ENCODE data around the gene VPREB1.
"Not testable (repeated sequence)": the region's sequence is repeated elsewhere in the genome, so short reads cannot be mapped to it uniquely, and the experiment has no call there.

Gene VPREB1

DNA sequence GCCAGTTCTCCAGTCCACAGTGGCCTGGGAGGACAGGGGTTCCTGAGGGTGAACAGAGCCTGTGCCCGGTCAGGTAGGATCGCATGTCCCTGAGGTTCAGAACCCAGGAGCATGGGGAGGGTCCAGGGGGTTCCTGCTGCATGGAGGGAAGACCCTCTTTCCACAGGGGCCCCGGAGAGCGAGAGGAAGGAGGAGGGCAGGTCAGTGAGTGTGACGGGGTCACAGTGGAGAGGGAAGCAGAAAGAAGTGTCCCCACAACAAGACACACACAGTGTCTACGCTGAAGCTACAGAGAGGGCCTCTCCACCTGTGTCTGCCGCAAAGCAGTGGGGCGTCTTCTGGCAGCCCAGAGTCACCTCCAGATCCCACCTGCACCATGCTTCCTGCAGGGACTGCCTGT, 6.1 kb downstream of the VPREB1 start:
- DNase-seq: not testable (repeated sequence)

- DNase-seq: not testable (repeated sequence)
Measured at GRCh38 chr22:22256133-22256532, 11.5 kb downstream of the VPREB1 start.

- DNase-seq: not testable (repeated sequence)
Measured at GRCh38 chr22:22258597-22259415, 14.2 kb downstream of the VPREB1 start.

- not testable (repeated sequence) for DNase-seq
Measured at GRCh38 chr22:22260169-22260568, 15.6 kb downstream of the VPREB1 start.

- DNase-seq: not testable (repeated sequence)
Measured at GRCh38 chr22:22260586-22260985, 16.0 kb downstream of the VPREB1 start.

DNA sequence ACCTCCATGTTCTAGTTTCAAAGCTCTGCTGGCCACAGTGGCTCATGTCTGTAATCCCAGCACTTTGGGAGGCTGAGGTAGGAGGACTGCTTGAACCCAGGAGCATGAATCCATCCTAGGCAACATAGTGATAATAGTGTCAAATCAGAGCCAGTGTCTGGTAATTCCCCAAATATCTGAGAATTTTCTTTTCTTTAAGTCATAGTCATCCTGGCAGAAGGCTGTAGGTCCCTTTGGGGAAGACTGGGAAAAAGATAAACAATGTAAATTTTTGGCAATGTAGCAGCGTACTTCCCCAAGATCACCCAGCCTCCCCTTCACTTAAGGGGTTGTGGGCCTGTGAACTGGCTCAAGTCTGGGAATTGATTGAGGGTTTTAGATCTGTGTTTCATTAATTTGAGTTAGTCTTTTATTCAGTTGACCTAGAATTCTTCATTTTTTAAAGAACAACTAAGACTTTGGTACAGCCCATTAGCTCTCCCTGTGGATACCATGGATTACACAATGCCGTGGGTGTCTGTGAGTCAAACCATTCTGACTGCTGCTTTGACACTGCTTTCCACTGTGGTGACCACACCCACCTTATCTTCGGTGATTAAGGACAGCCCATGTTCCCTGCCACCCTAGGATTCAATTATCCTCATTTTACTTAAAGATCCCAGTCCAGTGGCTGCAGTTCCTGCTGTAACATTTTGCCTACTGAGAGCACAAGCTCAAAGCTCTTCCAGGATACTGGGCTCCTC, 17.9 kb downstream of the VPREB1 start:
- not testable (repeated sequence) for DNase-seq

- DNase-seq: not testable (repeated sequence)
Measured at GRCh38 chr22:22263823-22264222, 19.2 kb downstream of the VPREB1 start.

DNA sequence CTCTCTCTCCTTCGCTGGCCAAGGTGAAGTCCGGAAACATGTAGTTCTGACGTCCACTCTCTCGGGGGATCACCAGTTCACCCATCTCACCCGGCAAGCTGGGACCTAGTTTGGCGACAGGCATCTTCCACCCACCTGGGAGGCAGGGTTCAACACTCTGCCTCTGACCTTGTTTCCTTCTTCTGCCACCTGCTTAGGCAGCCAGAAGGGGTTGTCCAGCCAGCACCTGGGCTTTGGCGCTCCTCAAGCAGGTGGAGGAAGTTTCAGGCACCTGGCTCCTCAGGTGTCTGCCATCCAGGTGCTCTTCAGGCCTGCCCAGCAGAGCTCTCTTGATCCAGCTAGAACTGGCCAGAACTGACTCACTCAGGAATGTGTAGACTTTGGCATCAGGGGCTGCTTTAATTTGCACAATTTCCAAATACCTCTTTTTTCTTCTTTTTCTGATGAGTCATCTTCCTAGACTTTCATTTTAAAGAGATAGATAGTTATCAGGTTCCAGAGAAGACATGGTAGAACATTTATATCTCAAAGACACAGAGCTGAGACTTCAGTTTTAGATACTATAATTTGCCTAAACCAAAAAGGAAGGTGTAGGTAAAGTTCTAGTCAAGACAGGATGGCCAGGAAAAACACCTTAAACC, 25.6 kb downstream of the VPREB1 start:
- not testable (repeated sequence) for DNase-seq

DNA sequence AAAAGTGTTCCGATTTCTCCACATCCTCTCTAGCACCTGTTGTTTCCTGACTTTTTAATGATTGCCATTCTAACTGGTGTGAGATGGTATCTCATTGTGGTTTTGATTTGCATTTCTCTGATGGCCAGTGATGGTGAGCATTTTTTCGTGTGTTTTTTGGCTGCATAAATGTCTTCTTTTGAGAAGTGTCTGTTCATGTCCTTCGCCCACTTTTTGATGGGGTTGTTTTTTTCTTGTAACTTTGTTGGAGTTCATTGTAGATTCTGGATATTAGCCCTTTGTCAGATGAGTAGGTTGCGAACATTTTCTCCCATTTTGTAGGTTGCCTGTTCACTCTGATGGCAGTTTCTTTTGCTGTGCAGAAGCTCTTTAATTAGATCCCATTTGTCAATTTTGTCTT, 32.8 kb downstream of the VPREB1 start:
- DNase-seq: not testable (repeated sequence)

DNA sequence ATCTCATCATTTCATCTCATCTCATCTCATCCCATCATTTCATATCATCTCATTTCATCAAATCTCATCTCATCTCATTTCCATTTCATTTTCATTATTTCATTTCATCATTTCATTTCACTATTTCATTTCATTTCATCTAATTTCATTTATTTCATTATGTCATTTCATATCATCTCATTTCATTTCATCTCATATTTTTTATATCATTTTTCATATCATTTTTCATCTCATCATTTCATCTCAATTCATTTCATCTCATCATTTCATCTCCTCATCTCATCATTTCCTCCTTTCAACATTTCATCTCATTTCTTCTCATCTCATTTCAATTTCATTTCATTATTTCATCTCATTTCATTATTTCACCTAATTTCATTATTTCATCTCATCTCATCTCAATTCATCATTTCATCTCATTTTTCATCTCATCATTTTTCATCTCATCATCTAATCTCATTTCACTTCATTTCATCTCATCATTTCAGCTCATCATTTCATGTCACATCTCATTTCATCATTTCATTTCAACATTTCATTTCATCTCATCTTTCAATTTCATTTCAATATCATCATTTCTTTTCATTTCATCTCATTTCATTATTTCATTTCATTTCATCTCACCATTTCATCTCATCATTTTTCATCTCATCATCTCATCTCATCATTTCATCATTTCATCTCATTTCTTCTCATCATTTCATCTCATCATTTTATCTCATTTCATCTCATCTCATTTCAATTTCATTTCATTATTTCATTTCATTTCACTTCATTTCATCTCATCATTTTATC, 40.6 kb downstream of the VPREB1 start:
- not testable (repeated sequence) for DNase-seq

DNA sequence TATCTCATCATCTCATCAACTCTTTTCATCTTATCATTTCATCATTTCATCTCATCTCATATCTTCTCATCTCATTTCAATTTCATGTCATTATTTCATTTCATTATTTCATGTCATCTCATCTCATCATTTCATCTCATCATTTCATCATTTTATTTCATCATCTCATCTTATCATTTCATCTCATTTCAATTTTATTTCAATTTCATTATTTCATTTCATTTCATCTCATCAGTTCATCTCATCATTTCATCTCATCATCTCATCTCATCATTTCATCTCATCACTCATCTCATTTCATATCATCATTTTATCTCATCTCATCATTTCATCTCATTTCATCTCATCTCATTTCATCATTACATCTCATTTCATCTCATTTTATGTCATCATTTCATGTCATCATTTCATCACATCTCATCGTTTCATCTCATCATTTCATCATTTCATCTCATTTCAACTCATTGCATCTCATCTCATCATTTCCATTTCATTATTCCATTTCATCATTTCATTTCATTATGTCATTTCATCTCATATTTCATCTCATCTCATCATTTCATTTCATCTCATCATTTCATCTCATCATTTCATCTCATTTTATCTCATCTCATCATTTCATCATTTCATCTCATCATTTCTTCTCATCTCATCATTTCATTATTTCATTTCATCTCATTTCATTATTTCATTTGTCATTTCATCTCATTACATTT, 42.0 kb downstream of the VPREB1 start:
- DNase-seq: not testable (repeated sequence)

DNA sequence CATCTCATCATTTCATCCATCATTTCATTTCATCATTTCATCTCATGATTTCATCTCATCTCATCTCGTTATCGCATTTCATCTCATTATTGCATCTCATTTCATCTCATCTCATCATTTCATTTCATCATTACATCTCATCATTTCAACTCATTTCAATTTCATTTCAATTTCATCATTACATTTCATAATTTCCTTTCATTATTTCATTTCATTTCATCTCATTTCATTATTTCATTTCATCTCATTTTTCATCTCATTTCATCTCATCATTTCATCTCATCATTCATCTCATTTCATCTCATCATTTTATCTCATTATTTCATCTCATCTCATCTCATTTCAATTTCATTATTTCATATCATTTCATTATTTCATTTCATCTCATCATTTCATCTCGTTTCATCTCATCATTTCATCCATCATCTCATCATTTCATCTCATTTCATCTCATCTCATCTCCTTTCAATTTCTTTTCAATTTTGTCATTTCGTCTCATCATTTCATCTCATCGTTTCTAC, 42.6 kb downstream of the VPREB1 start:
- not testable (repeated sequence) for DNase-seq

- not testable (repeated sequence) for DNase-seq
Measured at GRCh38 chr22:22289666-22290065, 45.1 kb downstream of the VPREB1 start.

- not testable (repeated sequence) for DNase-seq
Measured at GRCh38 chr22:22291129-22291806, 46.7 kb downstream of the VPREB1 start.

DNA sequence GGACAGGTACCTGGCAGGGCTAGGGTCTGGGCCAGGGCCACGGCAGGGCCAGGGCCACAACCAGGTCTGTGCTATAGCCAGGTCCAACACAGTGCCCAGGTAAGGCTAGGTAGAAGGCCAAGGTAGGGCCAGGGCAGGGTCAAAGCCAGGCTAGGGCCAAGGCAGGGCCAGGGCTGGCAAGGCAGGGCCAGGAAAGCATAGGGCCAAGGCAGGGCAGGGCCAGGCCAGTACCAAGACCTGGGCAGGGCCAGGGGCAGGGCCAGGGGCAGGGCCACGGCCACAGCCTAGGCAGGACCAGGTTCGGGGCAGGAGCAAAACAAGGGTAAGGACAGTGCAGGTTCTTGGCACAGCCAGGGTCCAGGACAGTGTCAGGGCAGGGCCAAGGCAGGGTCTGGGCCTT, 48.1 kb downstream of the VPREB1 start:
- DNase-seq: not testable (repeated sequence)

- DNase-seq: not testable (repeated sequence)
Measured at GRCh38 chr22:22293436-22293835, 48.9 kb downstream of the VPREB1 start.

GRCh38 chr22:22294641-22295040, 50.1 kb downstream of the VPREB1 start:
- not testable (repeated sequence) for DNase-seq

Data from activated gamma-delta T cell treated with Interleukin-2 at 50 U/mL for 16 hours (primary cell).